Activated gamma-delta T cell (primary cell): ENCODE measurements around the gene GRK5.

Source experiments
- DNase-seq: peaks from one replicate; lab custom pipeline; 2025; lab: John Stamatoyannopoulos, UW

GRK5 gene

DNA sequence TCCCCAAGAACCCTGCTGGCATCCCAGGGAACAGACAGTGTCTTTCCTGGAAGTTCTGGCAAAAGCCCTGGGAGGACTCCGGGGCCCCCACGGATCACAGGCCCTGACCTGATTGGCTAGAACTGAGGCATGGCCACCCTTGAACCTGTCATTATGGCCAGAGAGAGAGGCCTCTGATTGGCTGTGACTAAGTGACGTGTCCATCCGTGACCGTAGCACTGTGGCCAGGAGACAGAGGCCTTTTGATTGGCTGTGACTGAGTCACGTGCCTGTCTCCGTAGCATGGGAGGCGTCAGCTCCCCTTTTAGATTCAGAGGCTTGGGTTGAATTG is 171.3 kb downstream of the GRK5 start:
- DNase-seq, result no peak

DNA sequence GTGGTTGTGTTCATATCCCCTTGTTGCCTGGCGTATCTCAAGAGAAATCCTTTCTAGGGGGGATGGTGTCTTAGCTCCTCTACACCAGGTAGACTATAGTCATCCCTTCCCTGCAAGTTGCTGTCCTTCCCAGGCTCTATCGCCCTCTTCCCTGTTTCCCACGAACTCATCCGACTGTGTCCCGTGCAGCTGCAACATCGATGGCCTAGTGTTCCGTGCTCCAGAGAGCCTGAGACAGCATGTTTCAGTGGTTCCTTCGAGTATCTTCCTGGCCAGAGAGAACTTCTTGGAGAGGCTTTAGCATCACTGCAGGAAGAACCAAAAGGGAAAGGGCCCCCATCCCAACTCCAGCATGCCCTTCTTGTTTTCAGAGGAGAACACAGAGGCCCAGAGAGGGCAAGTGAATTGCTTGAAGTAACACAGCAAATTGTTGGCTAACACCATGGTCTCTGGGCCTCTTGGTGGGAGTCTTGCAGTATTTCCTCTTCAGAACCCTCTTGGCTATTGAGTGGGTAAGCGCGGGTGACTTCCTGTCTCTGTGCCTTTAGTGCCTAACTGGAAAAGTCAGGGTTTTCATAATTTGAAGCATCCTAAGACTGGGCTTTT is 172.2 kb downstream of the GRK5 start:
- DNase-seq, result no peak

DNA sequence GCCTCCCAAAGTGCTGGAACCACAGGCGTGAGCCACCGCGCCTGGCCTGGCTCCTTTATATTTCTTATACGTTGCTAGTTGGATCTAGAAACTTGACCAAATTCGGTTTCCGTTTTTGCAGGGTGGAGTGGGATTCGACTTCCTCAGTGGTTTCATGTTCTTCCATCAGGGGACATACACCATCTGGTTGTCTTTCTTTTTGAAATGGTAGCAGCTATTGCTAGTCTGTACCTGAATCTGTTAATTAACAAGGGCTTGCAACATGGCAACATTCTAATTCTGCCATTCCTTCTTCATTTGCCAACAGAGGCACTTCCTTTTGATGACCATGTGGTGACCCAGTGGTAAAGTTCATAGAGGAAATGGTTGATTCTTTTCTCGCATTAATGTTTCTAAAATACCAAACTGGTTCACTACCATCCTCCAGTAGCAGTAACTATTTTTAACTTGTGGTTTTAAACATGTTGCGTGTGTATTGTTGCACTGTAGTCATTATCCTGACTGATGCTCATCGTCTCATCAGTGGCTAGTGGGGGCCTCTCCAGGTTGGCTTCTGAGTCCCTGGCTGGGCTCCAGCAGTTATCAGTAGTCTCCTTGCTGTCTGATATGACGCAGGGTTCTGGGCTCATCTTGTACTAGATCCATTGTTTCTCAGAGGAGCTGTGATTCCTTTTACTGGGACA is 175.9 kb downstream of the GRK5 start:
- no peak for DNase-seq

DNA sequence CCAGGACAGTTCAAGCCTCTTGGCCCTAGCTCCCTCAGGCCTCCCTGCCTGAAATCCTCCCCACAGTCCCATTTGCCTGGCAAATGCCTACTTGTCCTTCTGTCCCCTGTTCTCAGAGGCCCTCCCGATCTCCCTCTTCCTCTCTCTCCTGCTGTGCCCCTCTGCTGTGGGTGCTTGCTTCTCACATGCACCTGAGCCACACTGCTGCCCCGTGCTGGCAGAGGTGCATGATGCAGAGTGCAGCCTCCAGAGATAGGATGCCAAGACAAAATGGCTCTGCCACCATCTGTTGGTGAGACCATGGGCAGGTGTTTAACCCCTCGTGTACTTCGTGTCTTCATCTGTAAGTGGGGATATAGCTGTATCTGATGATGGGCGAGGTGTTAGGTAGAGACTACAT is 176.8 kb downstream of the GRK5 start:
- DNase-seq, result no peak

DNA sequence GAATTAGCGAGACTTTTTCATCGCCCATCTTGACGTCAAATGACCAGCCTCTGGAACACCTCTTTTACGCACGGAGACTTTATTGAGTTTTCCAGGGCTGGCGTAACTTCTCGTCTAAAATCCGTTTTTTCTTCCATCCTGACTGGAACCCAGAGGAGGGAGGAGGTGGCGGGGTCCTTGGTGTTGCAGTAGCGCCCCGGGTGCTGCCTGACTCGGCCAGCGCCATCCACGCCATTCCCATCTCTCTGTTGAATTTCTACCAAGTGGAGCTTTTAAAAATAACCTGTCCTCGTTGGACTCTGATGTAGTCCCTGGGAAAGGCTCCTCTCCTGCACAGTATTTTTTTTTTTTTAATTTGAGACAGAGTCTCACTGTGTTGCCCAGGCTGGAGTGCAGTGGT is 179.3 kb downstream of the GRK5 start:
- no peak for DNase-seq

DNA sequence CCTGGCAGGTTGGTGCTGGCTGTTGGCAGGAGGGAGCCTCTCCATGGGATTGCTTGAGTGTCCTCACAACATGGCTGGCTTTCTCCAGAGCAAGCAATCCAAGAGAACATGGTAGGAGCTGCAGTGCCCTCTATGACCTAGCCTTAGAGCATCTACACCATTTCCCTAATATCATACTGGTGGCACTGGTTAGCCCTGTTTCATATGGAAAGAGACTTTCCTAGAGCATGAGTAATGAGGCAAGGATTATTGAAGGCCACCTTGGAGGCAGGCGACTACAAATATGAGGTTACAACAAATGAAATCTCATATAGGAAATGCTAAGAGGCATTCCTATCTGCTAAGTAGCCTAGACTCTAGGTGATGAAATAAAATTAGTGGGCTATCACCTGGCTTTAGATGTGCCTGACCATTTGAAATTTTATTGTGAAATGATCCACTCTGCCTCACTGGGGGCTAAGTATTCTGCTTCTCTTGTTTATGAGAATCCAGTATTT is 181.5 kb downstream of the GRK5 start:
- DNase-seq, result no peak

DNA sequence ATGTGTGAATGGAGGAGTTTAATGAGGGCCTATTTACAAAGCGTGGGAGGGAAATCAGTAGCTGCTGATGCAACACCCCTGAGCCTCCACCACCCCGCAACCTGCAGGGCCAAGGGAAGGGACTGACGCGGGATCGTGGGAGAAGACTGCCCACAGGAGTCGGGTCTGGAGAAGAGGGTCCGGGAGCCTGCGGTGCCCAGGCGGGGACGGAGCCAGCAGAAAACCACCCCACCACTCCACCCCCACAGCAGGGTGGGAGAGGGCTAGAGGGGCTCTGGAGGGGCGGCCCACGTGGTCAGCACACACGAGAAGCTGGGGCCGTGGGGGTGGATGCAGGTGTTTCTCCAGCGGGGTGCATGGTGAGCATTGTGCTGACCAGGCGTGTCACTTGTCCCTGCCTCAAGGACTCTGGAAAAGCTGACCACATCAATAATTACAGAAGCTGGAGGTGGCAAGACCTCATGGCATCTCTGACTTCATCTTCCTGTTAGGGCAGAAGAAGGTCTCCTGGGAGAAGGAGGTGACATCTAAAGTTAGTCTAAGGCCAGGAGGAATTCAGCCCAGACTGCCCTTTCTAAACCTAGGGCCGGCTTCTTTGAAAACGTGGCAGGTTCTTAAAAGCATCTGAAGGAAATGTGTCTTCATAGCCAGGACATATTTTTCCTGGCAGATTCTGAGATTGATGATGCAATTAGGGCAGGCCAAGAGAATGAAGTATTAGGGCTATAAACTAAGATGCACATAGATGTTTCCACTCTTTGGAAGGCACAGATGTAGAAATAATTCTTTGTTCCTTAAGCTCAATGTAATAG is 184.3 kb downstream of the GRK5 start:
- no peak for DNase-seq

DNA sequence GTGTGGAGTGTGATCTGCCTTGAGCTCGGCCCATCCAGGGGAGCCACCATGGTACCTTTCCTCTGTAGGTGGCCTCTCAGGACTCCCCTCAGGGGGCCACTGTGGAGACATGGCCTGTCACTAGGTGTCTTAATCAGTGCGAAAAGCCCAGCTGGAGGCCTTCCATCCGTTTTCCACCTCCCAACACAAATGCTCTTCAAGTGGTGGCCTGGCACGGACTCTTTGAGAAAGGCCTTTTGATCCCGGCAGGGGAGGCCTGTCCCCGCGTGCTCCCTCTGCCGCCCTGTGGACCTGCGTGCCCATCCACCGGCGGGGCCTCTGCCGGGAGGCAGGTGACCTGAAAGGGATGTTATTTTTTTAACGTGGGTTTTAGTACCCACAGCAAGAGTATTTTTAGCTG is 185.6 kb downstream of the GRK5 start:
- no peak for DNase-seq

DNA sequence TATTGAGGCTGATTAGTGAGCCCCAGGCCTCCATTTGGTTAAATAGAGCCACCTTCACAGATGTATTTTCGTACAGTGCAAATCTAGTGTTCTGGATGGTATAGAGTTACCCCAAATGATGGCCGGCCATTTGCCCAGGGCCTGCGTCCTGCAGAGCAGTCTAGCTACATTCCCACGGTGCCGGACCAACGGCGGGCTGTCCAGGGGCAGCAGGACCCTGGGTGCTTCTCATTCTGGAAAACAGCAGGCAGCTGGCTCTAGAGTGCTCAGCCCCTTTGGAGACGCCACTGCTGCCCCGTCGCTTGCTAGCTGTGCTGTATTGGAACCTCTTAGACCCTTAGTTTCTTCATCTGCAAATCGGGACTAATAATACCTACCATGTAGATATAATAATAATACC is 186.1 kb downstream of the GRK5 start:
- DNase-seq, result no peak

DNA sequence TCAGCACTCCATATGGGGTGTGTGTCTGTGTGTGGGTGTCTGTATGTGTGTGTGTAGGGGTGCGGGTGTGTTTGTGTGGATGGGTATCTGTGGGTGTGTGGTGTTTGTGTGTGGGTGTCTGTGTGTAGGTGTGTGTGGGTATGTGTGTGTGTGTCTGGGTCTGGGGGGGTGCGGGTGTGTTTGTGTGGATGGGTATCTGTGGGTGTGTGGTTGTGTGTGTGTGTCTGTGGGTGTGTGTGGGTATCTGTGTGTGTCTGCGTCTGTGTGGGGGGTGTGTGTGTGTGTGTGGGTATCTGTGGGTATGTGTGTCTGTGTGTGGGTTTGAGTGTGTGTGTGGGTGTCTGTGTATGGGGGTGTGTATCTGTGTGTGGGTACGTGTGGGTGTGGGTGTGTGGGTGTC is 186.5 kb downstream of the GRK5 start:
- DNase-seq, result no peak

DNA sequence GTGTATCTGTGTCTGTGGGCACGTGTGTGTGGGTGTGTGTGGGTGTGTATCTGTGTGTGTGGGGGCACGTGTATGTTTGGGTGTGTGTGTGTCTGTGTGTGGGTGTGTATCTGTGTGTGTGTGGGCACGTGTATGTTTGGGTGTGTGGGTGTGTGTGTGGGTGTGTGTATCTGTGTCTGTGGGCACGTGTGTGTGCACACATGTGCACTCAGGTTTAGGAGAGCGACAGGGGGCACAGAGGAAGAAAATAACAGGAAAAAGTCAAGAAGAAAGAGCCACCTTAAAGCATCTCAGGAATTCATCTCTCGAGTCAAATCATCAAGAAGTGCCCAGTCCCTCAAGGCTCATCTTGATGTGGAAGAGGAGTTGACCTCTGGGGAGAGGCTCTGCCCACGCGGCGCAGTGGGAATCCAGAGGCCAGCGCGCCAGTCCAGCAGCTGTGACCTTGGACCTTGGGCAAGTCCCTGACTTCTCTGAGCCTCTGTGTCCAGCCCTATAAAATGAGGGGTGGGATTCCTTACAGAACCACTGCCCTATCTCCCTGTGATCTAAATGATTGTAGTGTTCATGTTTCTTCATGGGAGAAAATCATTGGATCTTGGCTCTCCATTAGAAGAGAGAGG is 187.4 kb downstream of the GRK5 start:
- no peak for DNase-seq

DNA sequence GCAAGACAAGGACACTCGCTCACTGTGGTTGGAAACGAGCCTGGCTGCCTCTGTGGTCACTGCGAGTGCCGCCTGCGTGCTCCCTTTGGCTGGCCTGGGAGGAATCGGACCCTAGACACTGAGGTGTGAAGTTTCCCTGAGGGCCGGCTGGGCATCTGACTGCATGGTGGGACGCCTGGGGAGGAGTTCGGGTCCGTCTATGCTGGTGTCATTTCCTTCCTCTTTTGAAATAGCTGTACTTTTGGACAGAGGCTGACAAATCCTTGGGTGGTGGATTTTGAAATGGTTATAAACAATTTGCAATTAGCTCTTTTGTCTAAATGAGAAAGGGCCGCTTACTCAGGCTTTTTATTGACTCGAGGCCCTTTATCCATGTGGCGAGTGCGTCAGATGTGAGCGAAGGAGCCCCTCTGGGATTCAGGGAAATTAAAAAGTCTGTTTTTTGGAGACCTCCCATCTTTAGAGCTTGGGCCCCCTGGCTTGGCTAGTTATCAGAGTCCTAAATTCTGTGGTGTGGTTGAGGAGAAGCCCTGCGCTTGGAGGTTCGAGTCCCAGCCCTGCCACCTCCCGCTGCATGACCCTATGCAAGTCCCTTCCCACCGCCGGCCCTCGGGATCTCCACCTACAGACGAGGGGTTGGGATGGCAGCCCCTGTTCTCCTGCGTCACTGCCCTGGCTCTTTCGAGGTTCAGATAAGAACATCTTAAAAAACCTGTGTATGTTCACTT is 188.1 kb downstream of the GRK5 start:
- no peak for DNase-seq

DNA sequence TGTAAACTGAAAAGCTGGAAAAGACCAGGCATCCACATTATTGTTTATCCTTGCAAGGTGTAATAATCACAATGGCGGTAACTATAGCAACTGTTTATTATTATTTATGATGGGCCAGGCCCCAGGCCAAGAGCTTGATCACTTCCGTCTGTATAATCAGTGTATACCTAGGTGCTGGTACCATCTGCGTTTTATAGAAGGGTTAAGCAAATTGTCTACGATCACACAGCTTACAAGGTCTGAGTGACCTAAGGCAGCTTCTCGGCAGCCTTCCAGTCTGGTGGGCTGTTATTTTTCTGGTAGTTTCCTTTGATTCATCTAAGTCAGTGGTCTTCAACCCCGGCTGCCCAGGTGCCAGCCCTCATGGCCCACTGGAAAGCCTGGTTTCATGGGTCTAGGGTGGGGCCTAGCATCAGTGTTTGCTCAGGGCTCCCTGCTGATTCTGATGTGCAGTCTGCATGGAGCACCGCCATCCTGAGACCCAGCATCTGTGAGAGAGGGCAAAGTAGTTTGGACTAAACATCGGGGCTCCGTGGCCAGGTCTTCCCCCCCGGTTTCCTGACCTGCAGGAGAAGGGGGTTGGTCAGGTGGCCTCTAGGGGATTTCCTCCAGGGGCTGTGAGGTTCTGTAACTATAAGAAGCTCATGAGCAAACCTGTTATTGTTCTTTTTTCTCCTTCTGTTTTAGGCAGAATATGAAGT is 188.8 kb downstream of the GRK5 start:
- no peak for DNase-seq

DNA sequence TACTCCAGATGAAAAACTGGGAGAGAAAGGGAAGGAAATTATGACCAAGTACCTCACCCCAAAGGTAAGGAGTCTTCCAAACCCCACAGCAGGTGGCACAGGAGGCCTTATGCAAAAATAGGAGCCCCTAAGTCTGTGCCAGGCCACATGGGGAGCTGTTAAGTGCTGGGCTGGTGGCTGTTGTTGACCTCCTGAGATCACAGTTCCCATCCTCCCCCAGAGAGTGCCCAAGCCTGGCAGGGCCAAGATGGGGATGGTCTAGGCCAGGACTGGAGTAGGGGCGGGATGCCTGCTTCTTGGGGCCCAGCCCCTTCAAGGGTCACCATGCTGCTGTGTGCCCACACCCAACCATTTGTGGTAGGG is 189.3 kb downstream of the GRK5 start:
- DNase-seq, result no peak

DNA sequence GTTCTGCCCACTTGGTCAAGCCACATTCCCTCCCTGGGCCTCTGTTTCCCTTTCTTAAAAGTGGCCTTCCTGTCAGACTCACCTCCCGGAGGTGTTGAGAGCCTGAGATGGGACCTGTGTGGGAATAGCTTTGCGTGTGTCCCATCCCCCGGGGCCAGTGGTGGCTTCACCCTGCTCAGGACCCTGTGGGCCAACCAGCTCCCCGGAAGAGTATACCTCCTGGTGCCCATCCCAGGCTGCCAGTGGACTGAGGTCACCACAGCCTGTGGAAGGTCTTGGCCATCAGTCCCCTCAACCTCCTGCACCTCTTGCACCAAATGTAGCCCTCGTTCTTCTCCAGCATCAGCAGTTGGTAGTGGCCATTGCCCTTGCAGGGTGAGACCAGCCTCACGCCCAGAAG is 190.0 kb downstream of the GRK5 start:
- DNase-seq, result no peak

DNA sequence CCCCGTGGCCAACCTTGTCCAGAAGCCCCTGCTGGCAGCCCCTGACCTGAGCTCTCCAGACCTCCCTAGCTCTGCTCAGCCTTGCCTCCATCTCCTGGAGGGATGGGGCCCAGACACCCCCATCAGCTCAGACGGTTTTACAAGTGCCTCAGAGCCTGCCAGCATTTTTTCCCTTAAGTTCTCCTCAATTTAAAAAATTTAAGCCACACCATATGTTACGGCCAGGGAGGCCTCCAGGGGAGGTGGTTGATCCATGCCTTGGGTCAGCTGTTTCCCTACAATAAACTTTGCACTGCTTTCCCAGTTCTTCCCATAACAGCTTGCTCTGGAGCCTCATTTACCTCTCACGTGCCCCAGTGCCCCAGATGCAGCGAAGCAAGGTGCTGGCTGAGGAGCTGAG is 191.6 kb downstream of the GRK5 start:
- DNase-seq, result no peak

DNA sequence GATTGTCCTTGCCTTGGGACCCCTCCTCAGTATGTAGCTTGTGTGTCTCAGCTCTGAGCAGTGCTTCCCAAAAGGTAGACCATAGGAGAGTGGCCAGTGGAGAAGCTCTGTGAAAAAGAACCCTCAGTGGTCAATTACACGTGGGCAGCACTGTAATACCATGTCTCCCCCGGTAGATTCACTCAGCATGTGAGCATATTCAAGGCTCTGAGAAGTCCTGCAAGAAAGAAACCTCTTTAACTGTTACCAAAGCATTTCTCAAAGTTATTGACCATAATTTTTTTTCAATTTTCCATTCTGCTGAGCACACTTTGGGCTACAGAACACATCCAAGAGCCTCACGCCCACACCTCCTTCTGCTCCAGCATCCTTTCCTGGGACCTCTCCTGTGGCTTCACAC is 192.1 kb downstream of the GRK5 start:
- DNase-seq, result no peak

DNA sequence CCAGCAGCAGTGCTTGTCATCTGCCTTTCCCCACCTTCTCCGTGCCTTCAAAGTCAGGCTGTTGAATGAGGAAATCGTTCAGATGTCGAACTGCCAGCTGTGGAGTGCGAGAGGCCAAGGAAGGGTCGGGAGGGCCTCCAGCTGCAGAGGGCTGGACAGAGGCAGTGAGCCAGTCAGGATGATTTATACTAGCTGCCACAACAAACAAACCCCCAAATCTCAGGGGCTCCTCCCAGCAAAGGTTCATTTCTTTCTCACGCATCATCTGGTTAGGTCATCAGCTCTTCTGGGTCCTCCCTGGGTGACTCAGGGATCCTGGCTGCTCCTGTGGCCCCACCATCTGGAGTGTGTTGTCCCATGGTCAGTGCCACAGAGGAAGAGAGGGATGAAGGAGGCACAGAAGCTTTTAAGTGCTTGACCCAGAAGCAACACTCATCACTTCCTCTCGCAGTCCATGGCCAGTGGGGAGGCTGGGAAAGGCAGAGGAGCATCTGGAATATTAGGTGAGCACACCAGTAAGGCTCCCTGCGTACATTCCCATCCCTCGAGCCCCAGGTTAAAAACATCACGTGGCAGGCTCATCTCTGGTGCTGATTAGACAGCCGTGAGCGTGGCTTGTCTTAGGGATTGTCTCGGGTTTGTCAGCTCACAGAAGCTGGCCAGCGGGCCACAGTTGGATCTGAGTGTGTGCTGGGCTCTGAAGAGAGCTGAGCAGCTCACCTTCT is 194.5 kb downstream of the GRK5 start:
- DNase-seq, result no peak

DNA sequence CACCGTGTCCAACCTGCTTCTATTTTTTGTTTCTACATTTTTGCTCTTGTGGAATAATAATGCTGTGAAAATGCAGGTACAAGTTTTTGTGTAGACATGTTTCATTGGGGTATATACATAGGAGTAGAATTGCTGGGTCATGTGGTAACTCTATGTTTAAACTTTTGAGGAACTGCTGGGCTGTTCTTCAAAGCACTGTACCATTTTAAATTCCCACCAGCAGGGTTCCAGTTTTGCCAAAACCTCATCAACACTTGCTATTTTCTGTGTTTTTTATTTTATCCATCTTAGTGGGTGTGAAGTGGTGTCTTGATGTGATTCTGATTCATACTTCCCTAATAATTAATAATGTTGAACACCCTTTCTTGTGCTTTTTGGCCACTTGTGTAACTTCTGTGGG is 196.6 kb downstream of the GRK5 start:
- no peak for DNase-seq

DNA sequence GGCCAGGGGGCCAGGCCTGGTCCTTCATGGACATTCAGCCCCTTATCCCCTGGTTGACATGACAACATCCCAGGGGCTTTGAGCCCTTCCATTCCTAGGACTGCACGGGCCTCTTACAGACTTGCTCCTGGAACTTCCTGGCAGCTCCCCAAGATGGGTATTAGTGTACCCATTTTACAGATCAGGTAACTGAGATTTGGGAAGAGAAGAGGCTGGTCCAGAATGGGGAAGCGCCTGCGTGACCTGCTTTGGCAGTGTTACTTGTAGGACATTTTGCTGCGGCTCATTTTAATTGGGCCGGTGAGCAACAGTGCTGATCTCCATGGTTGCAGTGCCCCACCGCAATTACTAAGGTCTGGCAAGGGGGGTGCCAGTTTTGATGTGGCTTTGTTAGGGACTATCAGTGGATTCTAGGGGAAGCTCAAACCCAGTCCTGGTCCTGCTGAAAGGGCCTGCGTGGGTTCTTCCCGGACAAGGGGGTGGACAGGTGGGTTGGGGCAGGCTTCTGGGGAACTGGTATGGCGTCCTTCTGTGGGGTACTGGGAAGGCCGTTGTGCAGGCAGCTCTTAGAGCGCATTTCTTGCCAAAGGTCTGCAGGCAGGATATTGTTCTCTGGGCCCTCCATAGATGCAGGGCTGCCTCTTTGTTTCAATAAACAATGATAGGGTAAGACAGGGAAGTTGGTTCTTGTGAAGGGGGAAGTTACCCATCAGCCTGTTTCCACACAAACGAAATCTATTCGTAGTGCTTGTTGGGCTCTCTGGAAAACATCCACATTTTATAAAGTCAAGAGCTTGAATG is 197.5 kb downstream of the GRK5 start:
- DNase-seq, result no peak
